GM12878 (cell line): ENCODE measurements around the gene SF3B2. TPM values are rescaled to one million over a fixed set of nuclear protein-coding genes. Genes with fewer than 3 reads are reported as not detected.

Experiments
- CBFB ChIP-seq: IDR thresholded peaks from 2 replicates; pipeline ENCODE4 v1.6.1; 2016; ENCODE audit warnings: antibody characterized with exemption, low read depth
- CBX5 ChIP-seq: sonication (generic); IDR thresholded peaks from 2 replicates; pipeline ENCODE4 v1.6.1; 2016; ENCODE audit warnings: low read depth, moderate library complexity, mild to moderate bottlenecking, inconsistent platforms
- CHD4 ChIP-seq: fragments of 200-600 bp; sonication (generic); IDR thresholded peaks from 2 replicates; pipeline ENCODE4 v1.6.1; 2016; ENCODE audit warnings: mild to moderate bottlenecking
- CREM ChIP-seq: IDR thresholded peaks from 2 replicates; pipeline ENCODE4 v1.6.1; 2014; ENCODE audit warnings: antibody characterized with exemption, low read depth
- CUX1 ChIP-seq: IDR thresholded peaks from 2 replicates; pipeline ENCODE4 v1.6.1; 2012; ENCODE audit warnings: improper control_type of control experiment, low read depth, low read length; ENCODE audit not compliant: insufficient replicate concordance
- EED ChIP-seq: sonication (generic); IDR thresholded peaks from 2 replicates; pipeline ENCODE4 v1.6.1; 2016; ENCODE audit warnings: antibody characterized with exemption, low read depth
- ESRRA ChIP-seq: IDR thresholded peaks from 2 replicates; pipeline ENCODE4 v1.6.1; 2012; ENCODE audit warnings: mild to moderate bottlenecking, low read length, improper control_type of control experiment
- HDGF ChIP-seq: fragments of 450-650 bp; IDR thresholded peaks from 2 replicates; pipeline ENCODE4 v1.6.1; 2016; ENCODE audit warnings: antibody characterized with exemption
- MEF2B ChIP-seq: fragments of 450-650 bp; IDR thresholded peaks from 2 replicates; pipeline ENCODE4 v1.6.1; 2018; ENCODE audit warnings: mild to moderate bottlenecking, moderate library complexity; ENCODE audit not compliant: partially characterized antibody, poor library complexity, severe bottlenecking
- NFXL1 ChIP-seq: fragments of 450-650 bp; IDR thresholded peaks from 2 replicates; pipeline ENCODE4 v1.6.1; 2017; ENCODE audit warnings: antibody characterized with exemption, mild to moderate bottlenecking, borderline replicate concordance
- POU2F2 ChIP-seq: IDR thresholded peaks from 3 replicates; pipeline ENCODE4 v1.6.1; 2011; ENCODE audit warnings: low read depth, mild to moderate bottlenecking, low read length, borderline replicate concordance
- RAD51 ChIP-seq: fragments of 450-650 bp; IDR thresholded peaks from 2 replicates; pipeline ENCODE4 v1.6.1; 2016; ENCODE audit warnings: moderate library complexity, mild to moderate bottlenecking, inconsistent platforms
- RFX5 ChIP-seq: IDR thresholded peaks from 2 replicates; pipeline ENCODE4 v1.6.1; 2011; ENCODE audit warnings: low read depth, low read length, improper control_type of control experiment
- RUNX3 ChIP-seq: IDR thresholded peaks from 2 replicates; pipeline ENCODE4 v1.6.1; 2012; ENCODE audit warnings: low read length, inconsistent platforms
- SMAD1 ChIP-seq: fragments of 450-650 bp; IDR thresholded peaks from 2 replicates; pipeline ENCODE4 v1.6.1; 2018; ENCODE audit warnings: mild to moderate bottlenecking, low read depth; ENCODE audit not compliant: partially characterized antibody
- SMARCA5 ChIP-seq: fragments of 450-650 bp; IDR thresholded peaks from 2 replicates; pipeline ENCODE4 v1.6.1; 2017; ENCODE audit warnings: mild to moderate bottlenecking
- STAT1 ChIP-seq: fragments of 450-650 bp; conservative IDR thresholded peaks from 2 replicates; pipeline ENCODE4 v1.6.1; 2014; ENCODE audit warnings: antibody characterized with exemption, mild to moderate bottlenecking
- WRNIP1 ChIP-seq: IDR thresholded peaks from 2 replicates; pipeline ENCODE4 v1.6.1; 2011; ENCODE audit warnings: low read depth, low read length, improper control_type of control experiment, borderline replicate concordance
- ZBTB33 ChIP-seq: fragments of 450-650 bp; IDR thresholded peaks from 2 replicates; pipeline ENCODE4 v1.6.1; 2017; ENCODE audit warnings: mild to moderate bottlenecking
- polyA plus RNA-seq, 11 experiments: library from polyadenylated mRNA; depleted of rRNA in 4 of 11; unstranded in 6 of 11; stranded (reverse) in 5 of 11; fragments of >200 nt; fragmentation: Nextera tagmentation in 4 of 11; fragmentation: Illumina TruSeq in 1 of 11; extraction: Ambion mirVana in 4 of 11; extraction: Trizol in 1 of 11; gene quantifications; 1 replicate in 1 of 11; 2 replicates in 10 of 11; pipeline versions ENCODE4 v1.2.1 to v1.2.3, GENCODE V29; 2011 to 2016; ENCODE audit warnings: inconsistent platforms in 2 of 11, missing spikeins in 2 of 11, low read depth in 1 of 11
- total RNA-seq, 4 experiments: library from RNA; depleted of rRNA in 3 of 4; stranded (reverse); fragments of >200 nt in 3 of 4; fragmentation: Illumina TruSeq in 1 of 4; extraction: Trizol in 1 of 4; gene quantifications; 2 replicates each; pipeline versions ENCODE4 v1.2.1 to v1.2.3, GENCODE V29; 2013 to 2021
- TF ChIP-seq, protein P1 (sequence below): fragments of 450-650 bp; IDR thresholded peaks from 2 replicates; pipeline ENCODE4 v1.6.1; 2016; ENCODE audit warnings: mild to moderate bottlenecking
- TF ChIP-seq, protein P2 (sequence below): IDR thresholded peaks from 2 replicates; pipeline ENCODE4 v1.6.1; 2012; ENCODE audit warnings: low read depth, low read length, improper control_type of control experiment

The SF3B2 gene
- total and polyA plus RNA-seq, 10 of the 15 experiments (the other 5 are each of a cell fraction or from before 2014, with no cell fraction given), result 56.3 to 245 (median 144) TPM

DNA sequence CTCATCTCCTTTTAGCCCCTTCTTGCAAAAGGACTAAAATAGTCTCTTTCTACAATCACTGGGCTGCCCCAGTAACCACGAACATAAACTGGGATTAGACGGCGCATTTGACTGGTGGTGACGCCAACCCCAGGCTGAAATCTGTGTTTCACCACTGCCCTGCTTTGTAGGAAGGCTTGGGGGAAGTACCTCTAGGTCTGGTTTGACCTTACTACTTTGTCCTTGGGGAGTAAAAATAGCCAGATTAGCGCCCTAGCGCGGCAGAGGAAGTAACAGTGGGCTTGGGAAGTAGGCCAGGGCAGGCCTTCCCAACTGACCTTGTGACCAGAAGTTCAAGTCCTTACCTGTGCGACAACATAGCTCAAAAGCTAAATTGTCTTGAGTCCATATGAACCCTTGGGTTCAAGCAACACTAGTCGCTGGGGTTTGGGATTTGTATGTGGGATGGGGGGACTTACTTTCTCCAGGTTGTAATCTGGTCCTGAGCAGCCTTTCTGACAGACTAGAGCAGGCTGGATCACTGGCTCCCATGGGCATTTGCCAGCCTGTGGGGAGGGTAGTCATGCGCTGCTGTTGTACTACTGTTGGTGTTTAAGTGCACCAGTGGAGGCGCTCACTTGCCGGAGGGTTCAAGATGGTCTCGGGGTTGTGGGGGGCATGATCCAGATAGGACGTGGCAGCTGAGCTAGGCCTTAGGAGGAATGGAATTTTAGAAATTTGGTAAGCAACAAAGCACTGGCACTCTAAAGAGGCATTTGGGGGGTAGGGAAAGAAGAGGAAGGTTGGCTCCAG, 17.0 kb downstream of the SF3B2 start (continued):
- TF ChIP-seq NFXL1 (no peak), CUX1 (no peak), SMAD1 (no peak), WRNIP1 (no peak), CHD4 (no peak), SMARCA5 (no peak; the same call in 1 of the 2 replicates), HDGF (no peak; the same call in 1 of the 2 replicates), RFX5 (no peak), EED (no peak), MEF2B (peak; percentile 66), CREM (no peak), CBFB (peak; percentile 13; the same call in 1 of the 2 replicates), STAT1 (no peak), RUNX3 (peak; percentile 65), ZBTB33 (no peak), RAD51 (no peak), CBX5 (no peak), ESRRA (peak; percentile 83; the same call in 1 of the 2 replicates), POU2F2 (no peak)
- TF ChIP-seq, protein P1, sequence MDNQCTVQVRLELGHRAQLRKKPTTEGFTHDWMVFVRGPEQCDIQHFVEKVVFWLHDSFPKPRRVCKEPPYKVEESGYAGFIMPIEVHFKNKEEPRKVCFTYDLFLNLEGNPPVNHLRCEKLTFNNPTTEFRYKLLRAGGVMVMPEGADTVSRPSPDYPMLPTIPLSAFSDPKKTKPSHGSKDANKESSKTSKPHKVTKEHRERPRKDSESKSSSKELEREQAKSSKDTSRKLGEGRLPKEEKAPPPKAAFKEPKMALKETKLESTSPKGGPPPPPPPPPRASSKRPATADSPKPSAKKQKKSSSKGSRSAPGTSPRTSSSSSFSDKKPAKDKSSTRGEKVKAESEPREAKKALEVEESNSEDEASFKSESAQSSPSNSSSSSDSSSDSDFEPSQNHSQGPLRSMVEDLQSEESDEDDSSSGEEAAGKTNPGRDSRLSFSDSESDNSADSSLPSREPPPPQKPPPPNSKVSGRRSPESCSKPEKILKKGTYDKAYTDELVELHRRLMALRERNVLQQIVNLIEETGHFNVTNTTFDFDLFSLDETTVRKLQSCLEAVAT, result peak; percentile 42; the same call in 1 of the 2 replicates
- TF ChIP-seq, protein P2, sequence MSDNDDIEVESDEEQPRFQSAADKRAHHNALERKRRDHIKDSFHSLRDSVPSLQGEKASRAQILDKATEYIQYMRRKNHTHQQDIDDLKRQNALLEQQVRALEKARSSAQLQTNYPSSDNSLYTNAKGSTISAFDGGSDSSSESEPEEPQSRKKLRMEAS, result no peak
